Activated B cell treated with CpG ODN at 0.5 μM for 24 hours (primary cell): ENCODE results near the gene ATP8B2. TPM values are rescaled to one million over a fixed set of nuclear protein-coding genes. Genes with fewer than 3 reads are reported as not detected.
"Not testable (repeated sequence)": the region's sequence is repeated elsewhere in the genome, so short reads cannot be mapped to it uniquely, and the experiment has no call there.

Experiments
- ATAC-seq: fragments of 200-7000 bp; cut with Tn5 transposase; one replicate; pipeline ENCODE4 v1.10.0; 2021; ENCODE audit warnings: low read depth, mild to moderate bottlenecking, moderate library complexity
- CTCF ChIA-PET: fragments of 350-600 bp; sonication (Branson Sonifier 250); formaldehyde crosslinking; loops from one replicate; lab custom pipeline; 2021; ENCODE audit warnings: antibody characterized with exemption; lab: Charles Lee
- POLR2A ChIA-PET: fragments of 350-600 bp; sonication (Branson Sonifier 250); formaldehyde crosslinking; loops from one replicate; lab custom pipeline; 2021; ENCODE audit warnings: antibody characterized with exemption; lab: Charles Lee
- DNase-seq: peaks from one replicate; pipeline ENCODE4 v3.0.0; 2022
- H3K27ac Mint-ChIP-seq: one replicate; pipeline ENCODE4 v1.8.0; 2020; ENCODE audit warnings: mixed read lengths
- H3K27me3 Mint-ChIP-seq: one replicate; pipeline ENCODE4 v1.8.0; 2021; ENCODE audit warnings: mixed read lengths
- H3K36me3 Mint-ChIP-seq: one replicate; pipeline ENCODE4 v1.8.0; 2021; ENCODE audit warnings: low read depth, mixed read lengths
- H3K4me1 Mint-ChIP-seq: one replicate; pipeline ENCODE4 v1.8.0; 2021; ENCODE audit warnings: mixed read lengths
- H3K4me3 Mint-ChIP-seq: one replicate; pipeline ENCODE4 v1.8.0; 2020; ENCODE audit warnings: mild to moderate bottlenecking, mixed read lengths
- H3K9me3 Mint-ChIP-seq: one replicate; pipeline ENCODE4 v1.8.0; 2020; ENCODE audit warnings: mixed read lengths
- intact Hi-C: fragments of 100-400 bp; cut with micrococcal nuclease; formaldehyde crosslinking; loops from one replicate; pipeline ENCODE4 v1.15.1; 2024
- total RNA-seq: library from RNA; stranded (reverse); gene quantifications from 2 replicates; pipeline ENCODE4 v1.2.3, GENCODE V29; 2022
- TF ChIP-seq, protein P1 (sequence below): fragments of 200-600 bp; IDR thresholded peaks from one replicate; pipeline ENCODE4 v1.8.0; 2022; ENCODE audit warnings: antibody characterized with exemption, mild to moderate bottlenecking

ATP8B2 gene
- total RNA-seq, 1 donor from 2014 or later, result 27.3 TPM

- H3K36me3 Mint-ChIP-seq, result peaks cover 73% of the 10 kb centered on the region
- H3K27ac Mint-ChIP-seq, result no peak overlapping the region
- H3K9me3 Mint-ChIP-seq, result no peaks in the 10 kb centered on the region
- DNase-seq (no peak), ATAC-seq (no peak)
- no peak overlapping the region for H3K4me3 Mint-ChIP-seq
- H3K27me3 Mint-ChIP-seq, result no peaks in the 10 kb centered on the region
- intact Hi-C loops, result no loop called here
- peaks cover 15% of the 10 kb centered on the region for H3K4me1 Mint-ChIP-seq
- ChIA-PET CTCF (no interaction called here), POLR2A (no interaction called here)
- TF ChIP-seq, protein P1, sequence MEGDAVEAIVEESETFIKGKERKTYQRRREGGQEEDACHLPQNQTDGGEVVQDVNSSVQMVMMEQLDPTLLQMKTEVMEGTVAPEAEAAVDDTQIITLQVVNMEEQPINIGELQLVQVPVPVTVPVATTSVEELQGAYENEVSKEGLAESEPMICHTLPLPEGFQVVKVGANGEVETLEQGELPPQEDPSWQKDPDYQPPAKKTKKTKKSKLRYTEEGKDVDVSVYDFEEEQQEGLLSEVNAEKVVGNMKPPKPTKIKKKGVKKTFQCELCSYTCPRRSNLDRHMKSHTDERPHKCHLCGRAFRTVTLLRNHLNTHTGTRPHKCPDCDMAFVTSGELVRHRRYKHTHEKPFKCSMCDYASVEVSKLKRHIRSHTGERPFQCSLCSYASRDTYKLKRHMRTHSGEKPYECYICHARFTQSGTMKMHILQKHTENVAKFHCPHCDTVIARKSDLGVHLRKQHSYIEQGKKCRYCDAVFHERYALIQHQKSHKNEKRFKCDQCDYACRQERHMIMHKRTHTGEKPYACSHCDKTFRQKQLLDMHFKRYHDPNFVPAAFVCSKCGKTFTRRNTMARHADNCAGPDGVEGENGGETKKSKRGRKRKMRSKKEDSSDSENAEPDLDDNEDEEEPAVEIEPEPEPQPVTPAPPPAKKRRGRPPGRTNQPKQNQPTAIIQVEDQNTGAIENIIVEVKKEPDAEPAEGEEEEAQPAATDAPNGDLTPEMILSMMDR, result no peak
Observed at GRCh38 chr1:154338875-154339274, 13.6 kb downstream of the ATP8B2 start.

GRCh38 chr1:154341366-154341765 lies 16.0 kb downstream of the ATP8B2 start:
- CTCF ChIA-PET, H3K27ac Mint-ChIP-seq, H3K4me1 Mint-ChIP-seq, ATAC-seq, intact Hi-C loops, H3K9me3 Mint-ChIP-seq, H3K27me3 Mint-ChIP-seq, POLR2A ChIA-PET, H3K4me3 Mint-ChIP-seq, DNase-seq: not testable (repeated sequence)
- H3K36me3 Mint-ChIP-seq, result peaks cover 87% of the 10 kb centered on the region

GRCh38 chr1:154342132-154342531 lies 16.8 kb downstream of the ATP8B2 start:
- Mint-ChIP-seq H3K27ac (peak overlapping the region; percentile 53), H3K36me3 (peaks cover 91% of the 10 kb centered on the region), H3K9me3 (no peaks in the 10 kb centered on the region), H3K4me3 (no peak overlapping the region), H3K27me3 (no peaks in the 10 kb centered on the region), H3K4me1 (peaks cover 9% of the 10 kb centered on the region)
- intact Hi-C loops, result no loop called here
- CTCF ChIA-PET, result no interaction called here
- no peak for ATAC-seq
- no peak for DNase-seq
- TF ChIP-seq, protein P1, result no peak
- POLR2A ChIA-PET, result no interaction called here

DNA sequence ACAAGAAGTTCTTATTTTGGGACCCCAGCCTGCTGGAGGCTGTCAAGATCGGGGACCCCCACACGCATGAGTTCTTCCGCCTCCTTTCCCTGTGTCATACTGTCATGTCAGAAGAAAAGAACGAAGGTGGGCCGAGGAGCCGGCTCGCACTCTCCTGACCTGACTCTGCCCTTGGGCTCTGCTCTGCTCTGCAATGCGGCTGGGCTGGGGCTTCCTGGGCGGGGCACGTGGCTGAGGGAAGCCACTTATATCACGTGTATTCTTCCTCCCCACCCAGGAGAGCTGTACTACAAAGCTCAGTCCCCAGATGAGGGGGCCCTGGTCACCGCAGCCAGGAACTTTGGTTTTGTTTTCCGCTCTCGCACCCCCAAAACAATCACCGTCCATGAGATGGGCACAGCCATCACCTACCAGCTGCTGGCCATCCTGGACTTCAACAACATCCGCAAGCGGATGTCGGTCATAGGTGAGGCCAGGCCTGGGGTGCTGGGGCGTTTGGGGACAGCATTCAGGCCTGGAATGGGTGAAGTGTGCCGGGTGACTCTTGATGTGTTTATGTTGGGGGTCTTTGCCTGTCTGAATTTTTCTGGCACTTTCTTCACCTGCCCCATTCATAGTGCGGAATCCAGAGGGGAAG lies 17.6 kb downstream of the ATP8B2 start:
- intact Hi-C loops, result no loop called here
- ChIA-PET CTCF (no interaction called here), POLR2A (no interaction called here)
- ATAC-seq (no peak), DNase-seq (no peak)
- TF ChIP-seq, protein P1, result no peak
- Mint-ChIP-seq H3K36me3 (peaks cover 92% of the 10 kb centered on the region), H3K4me1 (peaks cover 9% of the 10 kb centered on the region), H3K9me3 (no peaks in the 10 kb centered on the region), H3K27me3 (no peaks in the 10 kb centered on the region), H3K27ac (no peak overlapping the region), H3K4me3 (no peak overlapping the region)

DNA sequence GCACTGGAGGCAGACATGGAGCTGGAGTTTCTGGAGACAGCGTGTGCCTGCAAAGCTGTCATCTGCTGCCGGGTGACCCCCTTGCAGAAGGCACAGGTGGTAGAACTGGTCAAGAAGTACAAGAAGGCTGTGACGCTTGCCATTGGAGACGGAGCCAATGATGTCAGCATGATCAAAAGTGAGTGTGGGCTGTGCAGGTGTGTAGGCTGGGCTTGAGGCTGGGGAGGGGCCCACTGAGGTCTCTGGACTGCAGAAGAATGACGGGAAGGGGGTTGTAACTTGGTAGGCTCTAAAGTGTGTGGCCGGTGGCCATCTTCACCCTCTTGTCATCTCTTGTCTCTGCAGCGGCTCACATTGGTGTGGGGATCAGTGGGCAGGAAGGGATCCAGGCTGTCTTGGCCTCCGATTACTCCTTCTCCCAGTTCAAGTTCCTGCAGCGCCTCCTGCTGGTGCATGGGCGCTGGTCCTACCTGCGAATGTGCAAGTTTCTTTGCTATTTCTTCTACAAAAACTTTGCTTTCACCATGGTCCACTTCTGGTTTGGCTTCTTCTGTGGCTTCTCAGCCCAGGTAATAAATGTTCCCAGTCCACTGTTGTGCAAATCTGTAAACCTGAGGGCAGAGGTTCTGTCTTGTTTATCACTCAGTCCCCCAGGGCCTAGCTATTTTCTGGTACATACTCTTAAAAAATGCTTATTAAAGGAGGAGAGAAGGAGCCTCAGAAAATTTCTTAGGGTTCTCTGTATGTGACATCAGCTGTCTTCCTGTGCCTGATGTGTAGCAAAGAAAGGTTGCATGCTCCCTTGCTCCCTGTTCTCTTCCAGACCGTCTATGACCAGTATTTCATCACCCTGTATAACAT lies 19.9 kb downstream of the ATP8B2 start:
- Mint-ChIP-seq H3K36me3 (peaks cover 92% of the 10 kb centered on the region), H3K9me3 (no peaks in the 10 kb centered on the region), H3K27me3 (no peaks in the 10 kb centered on the region), H3K4me3 (no peak overlapping the region), H3K27ac (no peak overlapping the region), H3K4me1 (peaks cover 9% of the 10 kb centered on the region)
- TF ChIP-seq, protein P1, result no peak
- DNase-seq, result no peak
- peak; percentile 31 for ATAC-seq
- POLR2A ChIA-PET, result no interaction called here
- intact Hi-C loops, result no loop called here
- CTCF ChIA-PET, result interaction anchor here (0.6 to 2.3 kb wide), 3 partner anchors 10 to 134 kb away, joined by 3 to 14 read pairs (median 4); no protein-coding TSS in a partner anchor
